ENCODE data around the gene DNAJC2. TPM values are rescaled to one million over a fixed set of nuclear protein-coding genes. Genes with fewer than 3 reads are reported as not detected.

DNAJC2 gene
- 19.2 TPM for total RNA-seq (ENCODE audit: unreplicated experiment)
- long read RNA-seq, partial matches to known transcripts = 9 of 12 reads
- long read RNA-seq, other reads (novel, unspliced or antisense) = 3 of 12 reads

DNA sequence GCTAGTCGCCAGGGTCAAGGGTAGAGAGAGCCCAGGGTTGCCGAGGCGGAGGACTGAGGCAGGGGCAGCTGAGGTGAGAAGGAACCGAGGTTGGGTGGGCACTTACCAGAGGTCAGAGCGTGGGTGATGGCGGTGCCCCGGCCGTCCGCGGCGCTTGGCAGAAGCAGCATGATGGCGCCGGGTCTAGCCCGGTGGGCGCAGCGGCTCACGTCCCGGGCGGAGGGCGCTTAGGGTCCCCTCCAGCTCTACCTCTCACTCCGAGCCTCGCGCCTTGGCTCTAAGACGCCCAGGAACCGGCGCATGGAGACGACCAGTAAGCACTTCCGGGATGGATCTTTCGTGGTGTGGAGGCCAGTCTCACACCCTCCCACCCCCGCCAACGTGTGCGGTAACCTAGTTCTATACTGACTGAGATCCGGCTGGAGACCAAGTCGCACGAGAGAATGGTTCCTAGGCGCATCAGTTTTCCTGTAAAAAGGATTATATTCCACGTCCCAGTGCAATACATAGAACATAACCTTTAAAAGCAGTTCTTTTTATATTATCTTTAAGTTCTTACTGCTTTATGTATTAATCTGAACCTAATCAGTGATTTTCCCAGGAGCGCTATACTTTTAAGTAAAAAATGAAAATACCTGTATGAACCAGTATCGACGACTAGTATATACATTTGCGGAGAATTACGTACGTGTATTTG lies at the start of gene DNAJC2:
TSS of gene DNAJC2 (minus strand) at position 315 of the 697 bp plus-strand sequence. CDS start at position 170, 145 bp downstream.
- H3K4me3 Mint-ChIP-seq (ENCODE audit: unreplicated experiment) = peak within 1 kb of the TSS; percentile 98
- no peaks in the 10 kb centered on the region for H3K36me3 Mint-ChIP-seq (ENCODE audit: unreplicated experiment)
- no peaks in the 10 kb centered on the region for H3K27me3 Mint-ChIP-seq (ENCODE audit: unreplicated experiment)
- peak within 1 kb of the TSS; percentile 75 for H3K27ac Mint-ChIP-seq (ENCODE audit: unreplicated experiment)
- TF ChIP-seq, protein P1, sequence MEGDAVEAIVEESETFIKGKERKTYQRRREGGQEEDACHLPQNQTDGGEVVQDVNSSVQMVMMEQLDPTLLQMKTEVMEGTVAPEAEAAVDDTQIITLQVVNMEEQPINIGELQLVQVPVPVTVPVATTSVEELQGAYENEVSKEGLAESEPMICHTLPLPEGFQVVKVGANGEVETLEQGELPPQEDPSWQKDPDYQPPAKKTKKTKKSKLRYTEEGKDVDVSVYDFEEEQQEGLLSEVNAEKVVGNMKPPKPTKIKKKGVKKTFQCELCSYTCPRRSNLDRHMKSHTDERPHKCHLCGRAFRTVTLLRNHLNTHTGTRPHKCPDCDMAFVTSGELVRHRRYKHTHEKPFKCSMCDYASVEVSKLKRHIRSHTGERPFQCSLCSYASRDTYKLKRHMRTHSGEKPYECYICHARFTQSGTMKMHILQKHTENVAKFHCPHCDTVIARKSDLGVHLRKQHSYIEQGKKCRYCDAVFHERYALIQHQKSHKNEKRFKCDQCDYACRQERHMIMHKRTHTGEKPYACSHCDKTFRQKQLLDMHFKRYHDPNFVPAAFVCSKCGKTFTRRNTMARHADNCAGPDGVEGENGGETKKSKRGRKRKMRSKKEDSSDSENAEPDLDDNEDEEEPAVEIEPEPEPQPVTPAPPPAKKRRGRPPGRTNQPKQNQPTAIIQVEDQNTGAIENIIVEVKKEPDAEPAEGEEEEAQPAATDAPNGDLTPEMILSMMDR (IDR thresholded peaks at IDR 0.05; ENCODE audit: partially characterized antibody, unreplicated experiment) = no peak
- peaks cover 6% of the 10 kb centered on the region for H3K4me1 Mint-ChIP-seq (ENCODE audit: low read depth, unreplicated experiment)
- DNase-seq = peak; percentile 82
- no peaks in the 10 kb centered on the region for H3K9me3 Mint-ChIP-seq (ENCODE audit: unreplicated experiment)

- no peaks in the 10 kb centered on the region for H3K27me3 Mint-ChIP-seq (ENCODE audit: unreplicated experiment)
- TF ChIP-seq, protein P1 (IDR thresholded peaks at IDR 0.05; ENCODE audit: partially characterized antibody, unreplicated experiment) = no peak
- no peaks in the 10 kb centered on the region for H3K4me1 Mint-ChIP-seq (ENCODE audit: low read depth, unreplicated experiment)
- no peak overlapping the region for H3K4me3 Mint-ChIP-seq (ENCODE audit: unreplicated experiment)
- H3K9me3 Mint-ChIP-seq (ENCODE audit: unreplicated experiment) = no peaks in the 10 kb centered on the region
- H3K27ac Mint-ChIP-seq (ENCODE audit: unreplicated experiment) = no peak overlapping the region
- no peak for DNase-seq
- H3K36me3 Mint-ChIP-seq (ENCODE audit: unreplicated experiment) = no peaks in the 10 kb centered on the region
Measured at GRCh38 chr7:103391976-103392375, 47.4 kb upstream of the DNAJC2 start.

DNA sequence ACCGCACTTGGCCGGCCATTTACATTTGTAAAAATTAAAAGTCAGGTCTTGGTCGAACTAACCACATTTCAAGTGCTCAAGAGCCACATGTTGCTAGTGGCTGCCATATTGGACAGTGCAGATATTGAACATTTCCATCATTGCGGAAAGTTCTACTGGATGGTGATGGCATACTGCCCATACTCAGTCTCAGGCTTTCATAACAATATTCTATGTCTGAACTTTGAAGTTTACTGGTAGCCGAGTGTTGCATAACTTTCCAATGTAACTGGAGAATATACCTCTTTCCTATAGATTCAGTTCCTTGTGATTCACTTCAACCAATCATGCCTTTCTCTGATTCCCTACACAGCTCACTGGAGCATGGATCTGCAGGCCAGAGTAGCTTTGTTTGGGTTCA lies 46.6 kb upstream of the DNAJC2 start:
- no peaks in the 10 kb centered on the region for H3K36me3 Mint-ChIP-seq (ENCODE audit: unreplicated experiment)
- H3K27ac Mint-ChIP-seq (ENCODE audit: unreplicated experiment) = no peak overlapping the region
- H3K9me3 Mint-ChIP-seq (ENCODE audit: unreplicated experiment) = no peaks in the 10 kb centered on the region
- no peak overlapping the region for H3K4me3 Mint-ChIP-seq (ENCODE audit: unreplicated experiment)
- no peaks in the 10 kb centered on the region for H3K4me1 Mint-ChIP-seq (ENCODE audit: low read depth, unreplicated experiment)
- H3K27me3 Mint-ChIP-seq (ENCODE audit: unreplicated experiment) = no peaks in the 10 kb centered on the region
- DNase-seq = no peak
- TF ChIP-seq, protein P1 (IDR thresholded peaks at IDR 0.05; ENCODE audit: partially characterized antibody, unreplicated experiment) = no peak

GRCh38 chr7:103389263-103389662 lies 44.7 kb upstream of the DNAJC2 start:
- no peak overlapping the region for H3K4me3 Mint-ChIP-seq (ENCODE audit: unreplicated experiment)
- TF ChIP-seq, protein P1 (IDR thresholded peaks at IDR 0.05; ENCODE audit: partially characterized antibody, unreplicated experiment) = no peak
- H3K27ac Mint-ChIP-seq (ENCODE audit: unreplicated experiment) = no peak overlapping the region
- H3K4me1 Mint-ChIP-seq (ENCODE audit: low read depth, unreplicated experiment) = no peaks in the 10 kb centered on the region
- H3K9me3 Mint-ChIP-seq (ENCODE audit: unreplicated experiment) = no peaks in the 10 kb centered on the region
- no peaks in the 10 kb centered on the region for H3K27me3 Mint-ChIP-seq (ENCODE audit: unreplicated experiment)
- DNase-seq = no peak
- no peaks in the 10 kb centered on the region for H3K36me3 Mint-ChIP-seq (ENCODE audit: unreplicated experiment)

- TF ChIP-seq, protein P1 (IDR thresholded peaks at IDR 0.05; ENCODE audit: partially characterized antibody, unreplicated experiment) = no peak
- H3K4me3 Mint-ChIP-seq (ENCODE audit: unreplicated experiment) = no peak overlapping the region
- no peaks in the 10 kb centered on the region for H3K4me1 Mint-ChIP-seq (ENCODE audit: low read depth, unreplicated experiment)
- no peak overlapping the region for H3K27ac Mint-ChIP-seq (ENCODE audit: unreplicated experiment)
- H3K27me3 Mint-ChIP-seq (ENCODE audit: unreplicated experiment) = no peaks in the 10 kb centered on the region
- H3K36me3 Mint-ChIP-seq (ENCODE audit: unreplicated experiment) = no peaks in the 10 kb centered on the region
- no peaks in the 10 kb centered on the region for H3K9me3 Mint-ChIP-seq (ENCODE audit: unreplicated experiment)
- DNase-seq = no peak
Measured at GRCh38 chr7:103388469-103389140, 44.0 kb upstream of the DNAJC2 start.

All from glutamatergic neuron (in vitro differentiated cells).